Adipocyte (in vitro differentiated cells): Measurements from ENCODE around the gene MAPK4.

Source experiments
- DNase-seq: peaks from one replicate; pipeline ENCODE4 v3.0.0-alpha.2; 2015; ENCODE audit warnings: low read depth
- H3K27me3 ChIP-seq: replicated peaks from 2 replicates; pipeline ENCODE4 v1.7.0; 2013; ENCODE audit warnings: mild to moderate bottlenecking, low read length, moderate library complexity; ENCODE audit not compliant: control insufficient read depth, insufficient read depth
- H3K36me3 ChIP-seq: 2 replicates; pipeline ENCODE4 v1.7.0; 2013; ENCODE audit warnings: low read length, mild to moderate bottlenecking, moderate library complexity; ENCODE audit not compliant: control insufficient read depth, insufficient read depth, severe bottlenecking
- H3K4me1 ChIP-seq: 2 replicates; pipeline ENCODE4 v1.7.0; 2013; ENCODE audit warnings: mild to moderate bottlenecking, low read length, moderate library complexity; ENCODE audit not compliant: control insufficient read depth, insufficient read depth
- H3K4me3 ChIP-seq: 2 replicates; pipeline ENCODE4 v1.7.0; 2013; ENCODE audit warnings: mild to moderate bottlenecking, low read length, moderate library complexity
- H3K9ac ChIP-seq: 2 replicates; pipeline ENCODE4 v1.7.0; 2013; ENCODE audit warnings: mild to moderate bottlenecking, low read length, moderate library complexity
- H3K9me3 ChIP-seq: 2 replicates; pipeline ENCODE4 v1.7.0; 2013; ENCODE audit warnings: mild to moderate bottlenecking, low read length, moderate library complexity; ENCODE audit not compliant: control insufficient read depth

MAPK4 gene

GRCh38 chr18:50656396-50656795, 96.5 kb downstream of the MAPK4 start:
- no peaks in the 10 kb centered on the region for H3K36me3 ChIP-seq
- H3K4me3 ChIP-seq = no peak overlapping the region
- H3K4me1 ChIP-seq = no peaks in the 10 kb centered on the region
- peaks cover 12% of the 10 kb centered on the region for H3K27me3 ChIP-seq
- DNase-seq = no peak
- no peak overlapping the region for H3K9ac ChIP-seq
- H3K9me3 ChIP-seq = peaks cover 3% of the 10 kb centered on the region

GRCh38 chr18:50656841-50657470, 97.1 kb downstream of the MAPK4 start:
- peaks cover 8% of the 10 kb centered on the region for H3K27me3 ChIP-seq
- no peaks in the 10 kb centered on the region for H3K36me3 ChIP-seq
- H3K4me1 ChIP-seq = no peaks in the 10 kb centered on the region
- no peak overlapping the region for H3K4me3 ChIP-seq
- H3K9me3 ChIP-seq = peaks cover 9% of the 10 kb centered on the region
- no peak for DNase-seq
- H3K9ac ChIP-seq = no peak overlapping the region

GRCh38 chr18:50658601-50659000, 98.7 kb downstream of the MAPK4 start:
- H3K27me3 ChIP-seq = peaks cover 8% of the 10 kb centered on the region
- no peaks in the 10 kb centered on the region for H3K4me1 ChIP-seq
- H3K9me3 ChIP-seq = peaks cover 15% of the 10 kb centered on the region
- no peaks in the 10 kb centered on the region for H3K36me3 ChIP-seq
- H3K9ac ChIP-seq = no peak overlapping the region
- no peak for DNase-seq
- no peak overlapping the region for H3K4me3 ChIP-seq

GRCh38 chr18:50659091-50660003, 99.5 kb downstream of the MAPK4 start:
- Histone ChIP-seq H3K9me3 (peaks cover 15% of the 10 kb centered on the region), H3K9ac (no peak overlapping the region), H3K4me3 (no peak overlapping the region), H3K36me3 (no peaks in the 10 kb centered on the region), H3K4me1 (no peaks in the 10 kb centered on the region), H3K27me3 (peaks cover 8% of the 10 kb centered on the region)
- DNase-seq = no peak

GRCh38 chr18:50661013-50661412, 101.1 kb downstream of the MAPK4 start:
- no peak for DNase-seq
- Histone ChIP-seq H3K36me3 (no peaks in the 10 kb centered on the region), H3K9me3 (peaks cover 15% of the 10 kb centered on the region), H3K4me3 (no peak overlapping the region), H3K4me1 (peaks cover 6% of the 10 kb centered on the region), H3K9ac (no peak overlapping the region), H3K27me3 (peaks cover 8% of the 10 kb centered on the region)

GRCh38 chr18:50662177-50662576, 102.3 kb downstream of the MAPK4 start:
- Histone ChIP-seq H3K9me3 (peaks cover 12% of the 10 kb centered on the region), H3K4me3 (no peak overlapping the region), H3K9ac (no peak overlapping the region), H3K36me3 (no peaks in the 10 kb centered on the region), H3K4me1 (peaks cover 7% of the 10 kb centered on the region), H3K27me3 (peaks cover 8% of the 10 kb centered on the region)
- DNase-seq = no peak

- H3K9ac ChIP-seq = no peak overlapping the region
- no peak for DNase-seq
- H3K4me3 ChIP-seq = no peak overlapping the region
- no peaks in the 10 kb centered on the region for H3K36me3 ChIP-seq
- peaks cover 8% of the 10 kb centered on the region for H3K27me3 ChIP-seq
- peaks cover 7% of the 10 kb centered on the region for H3K4me1 ChIP-seq
- peaks cover 12% of the 10 kb centered on the region for H3K9me3 ChIP-seq
These were observed 103.0 kb downstream of the MAPK4 start for GRCh38 chr18:50662775-50663383.

GRCh38 chr18:50663626-50664441, 103.9 kb downstream of the MAPK4 start:
- Histone ChIP-seq H3K9ac (no peak overlapping the region), H3K9me3 (peaks cover 12% of the 10 kb centered on the region), H3K4me1 (peaks cover 7% of the 10 kb centered on the region), H3K4me3 (no peak overlapping the region), H3K36me3 (no peaks in the 10 kb centered on the region), H3K27me3 (peaks cover 13% of the 10 kb centered on the region)
- DNase-seq = no peak

- Histone ChIP-seq H3K36me3 (no peaks in the 10 kb centered on the region), H3K9ac (no peak overlapping the region), H3K4me3 (no peak overlapping the region), H3K4me1 (peaks cover 7% of the 10 kb centered on the region), H3K27me3 (peaks cover 10% of the 10 kb centered on the region), H3K9me3 (peaks cover 12% of the 10 kb centered on the region)
- DNase-seq = no peak
These were observed 105.1 kb downstream of the MAPK4 start for GRCh38 chr18:50665015-50665414.

- Histone ChIP-seq H3K27me3 (peaks cover 5% of the 10 kb centered on the region), H3K9ac (no peak overlapping the region), H3K9me3 (peaks cover 12% of the 10 kb centered on the region), H3K36me3 (no peaks in the 10 kb centered on the region), H3K4me1 (peaks cover 7% of the 10 kb centered on the region), H3K4me3 (no peak overlapping the region)
- DNase-seq = no peak
These were observed 105.6 kb downstream of the MAPK4 start for GRCh38 chr18:50665519-50665918.

GRCh38 chr18:50666536-50666935, 106.6 kb downstream of the MAPK4 start:
- peaks cover 7% of the 10 kb centered on the region for H3K4me1 ChIP-seq
- no peak overlapping the region for H3K4me3 ChIP-seq
- H3K9me3 ChIP-seq = peaks cover 11% of the 10 kb centered on the region
- H3K36me3 ChIP-seq = no peaks in the 10 kb centered on the region
- DNase-seq = no peak
- peaks cover 5% of the 10 kb centered on the region for H3K27me3 ChIP-seq
- H3K9ac ChIP-seq = no peak overlapping the region
